ENCODE results near the gene OSBPL3.

The OSBPL3 gene

GRCh38 chr7:24910551-24911212, 69.3 kb downstream of the OSBPL3 start:
- Histone ChIP-seq H3K27ac (ENCODE audit: low read depth, low read length) (no peak overlapping the region), H4K20me1 (ENCODE audit: low read depth, low read length) (peaks cover 3% of the 10 kb centered on the region; the same call in 1 of the 2 replicates), H3F3A (ENCODE audit: insufficient read depth) (no peaks in the 10 kb centered on the region), H3K9me2 (replicated peaks; ENCODE audit: insufficient read depth, low read length) (no peaks in the 10 kb centered on the region), H3K4me3 (ENCODE audit: insufficient read depth, low read length, poor library complexity, severe bottlenecking) (no peak overlapping the region), H3K4me2 (ENCODE audit: low read depth, low read length, poor library complexity, severe bottlenecking) (no peak overlapping the region), H2AFZ (ENCODE audit: low read depth, low read length, severe bottlenecking) (no peak overlapping the region), H3K79me2 (ENCODE audit: insufficient read depth, low read length) (peaks cover 100% of the 10 kb centered on the region), H3K27me3 (ENCODE audit: low read length) (no peaks in the 10 kb centered on the region), H3K36me3 (ENCODE audit: low read length) (no peaks in the 10 kb centered on the region), H3K9me3 (ENCODE audit: insufficient read depth, low read length) (no peaks in the 10 kb centered on the region), H3K9ac (ENCODE audit: low read length) (no peak overlapping the region)
- no peak for TF ChIP-seq EZH2phosphoT487 (conservative IDR thresholded peaks at IDR 0.05; ENCODE audit: low read length)
- TF ChIP-seq, protein P1, sequence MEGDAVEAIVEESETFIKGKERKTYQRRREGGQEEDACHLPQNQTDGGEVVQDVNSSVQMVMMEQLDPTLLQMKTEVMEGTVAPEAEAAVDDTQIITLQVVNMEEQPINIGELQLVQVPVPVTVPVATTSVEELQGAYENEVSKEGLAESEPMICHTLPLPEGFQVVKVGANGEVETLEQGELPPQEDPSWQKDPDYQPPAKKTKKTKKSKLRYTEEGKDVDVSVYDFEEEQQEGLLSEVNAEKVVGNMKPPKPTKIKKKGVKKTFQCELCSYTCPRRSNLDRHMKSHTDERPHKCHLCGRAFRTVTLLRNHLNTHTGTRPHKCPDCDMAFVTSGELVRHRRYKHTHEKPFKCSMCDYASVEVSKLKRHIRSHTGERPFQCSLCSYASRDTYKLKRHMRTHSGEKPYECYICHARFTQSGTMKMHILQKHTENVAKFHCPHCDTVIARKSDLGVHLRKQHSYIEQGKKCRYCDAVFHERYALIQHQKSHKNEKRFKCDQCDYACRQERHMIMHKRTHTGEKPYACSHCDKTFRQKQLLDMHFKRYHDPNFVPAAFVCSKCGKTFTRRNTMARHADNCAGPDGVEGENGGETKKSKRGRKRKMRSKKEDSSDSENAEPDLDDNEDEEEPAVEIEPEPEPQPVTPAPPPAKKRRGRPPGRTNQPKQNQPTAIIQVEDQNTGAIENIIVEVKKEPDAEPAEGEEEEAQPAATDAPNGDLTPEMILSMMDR (IDR thresholded peaks at IDR 0.05; ENCODE audit: insufficient read depth, low read length, poor library complexity, severe bottlenecking): no peak

DNA sequence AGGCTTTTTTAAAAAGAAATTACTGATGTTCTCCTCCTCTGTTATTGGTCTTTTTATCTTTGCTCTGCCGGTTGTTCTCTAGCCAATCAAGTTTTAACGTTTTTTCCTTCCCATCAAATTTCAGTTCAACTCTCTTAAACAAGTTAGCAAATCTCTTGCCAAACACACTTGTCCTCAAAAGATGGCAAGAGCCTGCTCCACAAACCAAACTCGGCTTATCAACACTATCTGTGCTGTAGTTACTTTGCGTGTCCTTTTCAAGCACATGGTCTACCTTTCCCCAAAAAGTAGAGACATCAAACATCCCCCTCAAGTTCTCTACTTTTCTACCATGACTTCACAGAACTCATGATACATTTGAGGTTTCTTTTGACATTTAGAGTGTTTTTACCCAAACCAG, 71.3 kb downstream of the OSBPL3 start:
- TF ChIP-seq, protein P1 (IDR thresholded peaks at IDR 0.05; ENCODE audit: insufficient read depth, low read length, poor library complexity, severe bottlenecking): no peak
- no peak for TF ChIP-seq EZH2phosphoT487 (conservative IDR thresholded peaks at IDR 0.05; ENCODE audit: low read length)
- H3K27ac ChIP-seq (ENCODE audit: low read depth, low read length): no peak overlapping the region
- H2AFZ ChIP-seq (ENCODE audit: low read depth, low read length, severe bottlenecking): no peak overlapping the region
- no peaks in the 10 kb centered on the region for H3K9me3 ChIP-seq (ENCODE audit: insufficient read depth, low read length)
- H3K27me3 ChIP-seq (ENCODE audit: low read length): no peaks in the 10 kb centered on the region
- H3K36me3 ChIP-seq (ENCODE audit: low read length): no peaks in the 10 kb centered on the region
- H3K9ac ChIP-seq (ENCODE audit: low read length): no peak overlapping the region
- peaks cover 100% of the 10 kb centered on the region for H3K79me2 ChIP-seq (ENCODE audit: insufficient read depth, low read length)
- no peak overlapping the region for H3K4me2 ChIP-seq (ENCODE audit: low read depth, low read length, poor library complexity, severe bottlenecking)
- no peak overlapping the region for H3K4me3 ChIP-seq (ENCODE audit: insufficient read depth, low read length, poor library complexity, severe bottlenecking)
- H3K9me2 ChIP-seq (replicated peaks; ENCODE audit: insufficient read depth, low read length): no peaks in the 10 kb centered on the region
- H3F3A ChIP-seq (ENCODE audit: insufficient read depth): no peaks in the 10 kb centered on the region
- 0 out of 2 replicates have a peak, but pooled peaks cover 3% of the 10 kb centered on the region for H4K20me1 ChIP-seq (ENCODE audit: low read depth, low read length)

GRCh38 chr7:24908166-24908565, 71.8 kb downstream of the OSBPL3 start:
- Histone ChIP-seq H3K9ac (ENCODE audit: low read length) (no peak overlapping the region), H3K9me2 (replicated peaks; ENCODE audit: insufficient read depth, low read length) (no peaks in the 10 kb centered on the region), H3K27ac (ENCODE audit: low read depth, low read length) (no peak overlapping the region), H3K4me3 (ENCODE audit: insufficient read depth, low read length, poor library complexity, severe bottlenecking) (no peak overlapping the region), H3K9me3 (ENCODE audit: insufficient read depth, low read length) (no peaks in the 10 kb centered on the region), H3K36me3 (ENCODE audit: low read length) (no peaks in the 10 kb centered on the region), H3K4me2 (ENCODE audit: low read depth, low read length, poor library complexity, severe bottlenecking) (no peak overlapping the region), H3K27me3 (ENCODE audit: low read length) (no peaks in the 10 kb centered on the region), H4K20me1 (ENCODE audit: low read depth, low read length) (0 out of 2 replicates have a peak, but pooled peaks cover 3% of the 10 kb centered on the region), H2AFZ (ENCODE audit: low read depth, low read length, severe bottlenecking) (no peak overlapping the region), H3F3A (ENCODE audit: insufficient read depth) (no peaks in the 10 kb centered on the region), H3K79me2 (ENCODE audit: insufficient read depth, low read length) (peaks cover 100% of the 10 kb centered on the region)
- TF ChIP-seq EZH2phosphoT487 (conservative IDR thresholded peaks at IDR 0.05; ENCODE audit: low read length): no peak
- TF ChIP-seq, protein P1 (IDR thresholded peaks at IDR 0.05; ENCODE audit: insufficient read depth, low read length, poor library complexity, severe bottlenecking): no peak
